ENCODE measurements around the gene TP53. TPM values are rescaled to one million over a fixed set of nuclear protein-coding genes. Genes with fewer than 3 reads are reported as not detected.

Gene TP53
- total and polyA plus RNA-seq, 9 of the 15 experiments (the other 6 are each of a cell fraction or from before 2014, with no cell fraction given): 2.8 to 14.0 (median 7.1) TPM

DNA sequence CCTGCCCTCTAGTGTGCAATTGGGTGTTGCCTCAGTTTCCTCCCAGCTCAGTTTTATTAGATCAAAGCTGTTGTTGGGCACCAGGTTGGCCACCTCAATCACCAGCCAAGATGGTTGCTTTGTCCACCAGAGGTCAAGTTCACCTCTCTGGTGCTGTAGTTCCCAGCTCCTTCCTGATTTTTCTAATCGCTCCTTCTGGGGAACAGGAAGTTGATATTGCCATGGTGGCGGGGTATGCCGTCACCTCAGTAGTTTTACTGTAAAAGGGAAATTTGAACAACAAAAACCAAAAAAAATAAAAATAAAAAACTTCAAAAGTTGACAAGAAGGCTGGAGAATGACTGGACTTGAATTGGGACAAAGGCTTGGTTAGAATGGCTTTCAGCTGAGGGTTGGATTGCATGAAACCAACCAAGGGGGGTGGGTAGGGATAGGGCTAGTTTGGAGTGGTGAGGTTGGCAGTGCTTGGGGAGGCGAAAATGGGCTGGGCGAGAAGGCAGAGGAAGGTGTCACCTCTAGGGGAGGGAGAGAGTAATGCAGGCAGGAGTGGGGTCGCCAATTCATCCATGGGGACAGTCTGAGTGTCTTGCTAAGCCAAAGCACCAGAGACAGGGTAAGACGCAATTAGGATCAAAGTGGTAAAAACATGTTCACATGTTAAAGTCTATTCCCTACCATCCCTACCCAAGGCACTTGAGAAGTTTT is 23.9 kb upstream of the TP53 start:
- no peak overlapping the region for H3K9ac ChIP-seq (ENCODE audit: insufficient read depth in 1 of 2, low read depth in 2 of 2, low read length in 2 of 2)
- no peak overlapping the region for H3K4me2 ChIP-seq (ENCODE audit: insufficient read depth, low read length)
- H3K27ac ChIP-seq (ENCODE audit: extremely low read depth, low read depth, low read length): no peak overlapping the region
- ATAC-seq (peak; percentile 71; the same call in 2 of the 3 replicates), DNase-seq (ENCODE audit: extremely low read depth in 1 of 4, low spot score in 3 of 4) (peak in 2 of 4 experiments; percentile 51 to 52), FAIRE-seq (no peak)
- CTCF ChIA-PET (ENCODE audit: low intra/inter-chr PET ratio): no interaction called here
- no peaks in the 10 kb centered on the region for H3K9me3 ChIP-seq (replicated peaks; ENCODE audit: control insufficient read depth, insufficient read depth, low read depth, low read length)
- no peaks in the 10 kb centered on the region for H4K20me1 ChIP-seq (replicated peaks; ENCODE audit: control insufficient read depth, insufficient read depth, low read length)
- 37% methylated on average over 7 of the region's 7 CpGs for WGBS (ENCODE audit: insufficient coverage, low coverage, missing lambda C conversion rate)
- intact Hi-C loops (cut with micrococcal nuclease): no loop called here
- no peaks in the 10 kb centered on the region for H3K36me3 ChIP-seq (ENCODE audit: control insufficient read depth, insufficient read depth, low read length)
- H3K9me1 ChIP-seq (ENCODE audit: control insufficient read depth, insufficient read depth, low read length): no peaks in the 10 kb centered on the region
- POLR2A ChIA-PET: interaction anchor here (0.8 kb wide), 1 partner anchor 12 kb away, joined by 3 read pairs; no protein-coding TSS in a partner anchor
- in situ Hi-C loops (cut with MboI): no loop called here
- no peak overlapping the region for H2AFZ ChIP-seq (ENCODE audit: low read depth, low read length)
- H3K4me3 ChIP-seq: no peak overlapping the region
- TF ChIP-seq, protein P1, sequence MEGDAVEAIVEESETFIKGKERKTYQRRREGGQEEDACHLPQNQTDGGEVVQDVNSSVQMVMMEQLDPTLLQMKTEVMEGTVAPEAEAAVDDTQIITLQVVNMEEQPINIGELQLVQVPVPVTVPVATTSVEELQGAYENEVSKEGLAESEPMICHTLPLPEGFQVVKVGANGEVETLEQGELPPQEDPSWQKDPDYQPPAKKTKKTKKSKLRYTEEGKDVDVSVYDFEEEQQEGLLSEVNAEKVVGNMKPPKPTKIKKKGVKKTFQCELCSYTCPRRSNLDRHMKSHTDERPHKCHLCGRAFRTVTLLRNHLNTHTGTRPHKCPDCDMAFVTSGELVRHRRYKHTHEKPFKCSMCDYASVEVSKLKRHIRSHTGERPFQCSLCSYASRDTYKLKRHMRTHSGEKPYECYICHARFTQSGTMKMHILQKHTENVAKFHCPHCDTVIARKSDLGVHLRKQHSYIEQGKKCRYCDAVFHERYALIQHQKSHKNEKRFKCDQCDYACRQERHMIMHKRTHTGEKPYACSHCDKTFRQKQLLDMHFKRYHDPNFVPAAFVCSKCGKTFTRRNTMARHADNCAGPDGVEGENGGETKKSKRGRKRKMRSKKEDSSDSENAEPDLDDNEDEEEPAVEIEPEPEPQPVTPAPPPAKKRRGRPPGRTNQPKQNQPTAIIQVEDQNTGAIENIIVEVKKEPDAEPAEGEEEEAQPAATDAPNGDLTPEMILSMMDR (IDR thresholded peaks at IDR 0.05 in 2 of 3, conservative IDR thresholded peaks at IDR 0.05 in 1 of 3; ENCODE audit: insufficient read depth in 2 of 3, low read depth in 1 of 3, low read length in 3 of 3): peak; percentile 6 to 39 (median 31); a peak in 1 of 6 replicates
- TF ChIP-seq, protein P2, sequence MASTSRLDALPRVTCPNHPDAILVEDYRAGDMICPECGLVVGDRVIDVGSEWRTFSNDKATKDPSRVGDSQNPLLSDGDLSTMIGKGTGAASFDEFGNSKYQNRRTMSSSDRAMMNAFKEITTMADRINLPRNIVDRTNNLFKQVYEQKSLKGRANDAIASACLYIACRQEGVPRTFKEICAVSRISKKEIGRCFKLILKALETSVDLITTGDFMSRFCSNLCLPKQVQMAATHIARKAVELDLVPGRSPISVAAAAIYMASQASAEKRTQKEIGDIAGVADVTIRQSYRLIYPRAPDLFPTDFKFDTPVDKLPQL (IDR thresholded peaks at IDR 0.05; ENCODE audit: extremely low read depth, insufficient read length): no peak
- BruUV-seq (replicated peaks): no TSS peak
- peaks cover 0 to under 1% of the 10 kb centered on the region in 2 experiments; a peak in 1 of 5 replicates for H3K4me1 ChIP-seq (replicated peaks in 1 of 2; ENCODE audit: control insufficient read depth in 2 of 2, insufficient read depth in 2 of 2, low read length in 2 of 2)
- H3K79me2 ChIP-seq (ENCODE audit: control insufficient read depth, insufficient read depth, low read length): no peaks in the 10 kb centered on the region
- H3K27me3 ChIP-seq (ENCODE audit: control insufficient read depth in 2 of 2, insufficient read depth in 2 of 2, low read length in 2 of 2): peaks cover 4 to 58% of the 10 kb centered on the region in 2 experiments; a peak in 4 of 5 replicates
